GM12892 (cell line): ENCODE measurements around the gene HELZ2.

Source experiments
- POLR2A ChIP-seq: IDR thresholded peaks from 2 replicates; pipeline ENCODE4 v1.6.1; 2011; ENCODE audit warnings: low read depth, low read length, control low read depth
- POLR2AphosphoS5 ChIP-seq: IDR thresholded peaks from 2 replicates; pipeline ENCODE4 v1.6.1; 2011; ENCODE audit warnings: low read depth, low read length, control low read depth
- TAF1 ChIP-seq: IDR thresholded peaks from 2 replicates; pipeline ENCODE4 v1.6.1; 2011; ENCODE audit warnings: low read depth, mild to moderate bottlenecking, control low read depth, low read length, borderline replicate concordance

- no peak for TF ChIP-seq POLR2A
- TF ChIP-seq TAF1, result no peak
- TF ChIP-seq POLR2AphosphoS5, result 0 out of 2 replicates have a peak, but pooled peaks have one; percentile 40
Observed at GRCh38 chr20:63556873-63557478, 17.1 kb downstream of the HELZ2 start.
